Stimulated activated CD8-positive, alpha-beta memory T cell treated with anti-CD3 and anti-CD28 coated beads, Interleukin-15, amount 100 ng/mL, for 4 hours (primary cell): ENCODE data around the gene STAP2.

Experiments
- DNase-seq, 2 donors: peaks; one replicate each; pipeline ENCODE4 v3.0.0-alpha.2; 2020; ENCODE audit warnings: low read depth in 2 of 2

The STAP2 gene

DNA sequence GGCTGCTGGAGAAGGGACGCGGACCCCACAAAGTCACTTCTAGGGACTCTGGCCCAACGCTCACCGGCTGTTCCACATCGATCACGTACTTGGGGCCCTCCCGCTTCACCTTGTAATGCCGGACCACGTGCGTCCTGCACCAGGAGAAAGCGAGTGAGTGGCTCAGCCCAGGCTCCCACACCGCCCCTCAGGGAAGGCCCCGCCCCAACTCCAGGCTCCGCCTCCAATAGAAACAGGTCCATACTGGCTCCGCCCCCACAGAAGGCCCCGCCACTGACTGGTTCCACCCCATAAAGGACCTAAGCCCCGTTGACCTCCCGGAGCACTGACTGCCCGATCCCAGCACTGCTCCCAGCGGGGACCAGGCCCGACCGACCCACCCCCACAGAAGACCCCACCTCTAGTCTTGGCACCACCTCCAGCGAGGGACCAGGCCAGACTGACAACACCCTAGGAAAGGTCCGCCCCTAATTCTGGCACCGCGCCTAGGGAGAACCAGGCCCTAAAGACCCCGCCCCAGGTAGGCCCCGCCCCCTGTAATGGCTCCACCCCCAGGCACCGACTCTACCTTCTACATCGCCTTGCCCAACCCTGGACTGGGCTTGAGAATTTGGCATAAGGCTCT lies 11.3 kb downstream of the STAP2 start:
- DNase-seq = peak; percentile 41 to 57

DNA sequence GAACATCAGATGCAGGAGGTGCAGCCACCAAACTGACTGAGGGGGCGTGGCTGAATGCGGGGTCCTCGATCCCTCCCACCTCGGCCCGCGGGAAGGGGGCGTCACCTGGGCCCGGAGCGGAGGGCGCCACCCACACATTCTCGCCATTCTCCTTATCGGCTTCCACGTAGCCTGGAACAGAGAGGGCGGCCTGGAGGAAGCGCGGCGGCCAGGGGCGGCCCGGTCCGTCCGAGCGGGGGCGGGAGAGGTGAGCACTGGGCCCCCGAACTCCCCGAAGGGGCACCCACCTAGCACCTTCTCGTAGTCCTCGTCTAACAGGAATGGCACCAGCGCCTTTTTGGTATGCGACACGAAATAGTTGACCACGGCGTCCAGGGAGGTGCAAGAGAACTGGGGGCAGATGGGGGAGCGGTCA lies 11.8 kb downstream of the STAP2 start:
- no peak for DNase-seq

DNA sequence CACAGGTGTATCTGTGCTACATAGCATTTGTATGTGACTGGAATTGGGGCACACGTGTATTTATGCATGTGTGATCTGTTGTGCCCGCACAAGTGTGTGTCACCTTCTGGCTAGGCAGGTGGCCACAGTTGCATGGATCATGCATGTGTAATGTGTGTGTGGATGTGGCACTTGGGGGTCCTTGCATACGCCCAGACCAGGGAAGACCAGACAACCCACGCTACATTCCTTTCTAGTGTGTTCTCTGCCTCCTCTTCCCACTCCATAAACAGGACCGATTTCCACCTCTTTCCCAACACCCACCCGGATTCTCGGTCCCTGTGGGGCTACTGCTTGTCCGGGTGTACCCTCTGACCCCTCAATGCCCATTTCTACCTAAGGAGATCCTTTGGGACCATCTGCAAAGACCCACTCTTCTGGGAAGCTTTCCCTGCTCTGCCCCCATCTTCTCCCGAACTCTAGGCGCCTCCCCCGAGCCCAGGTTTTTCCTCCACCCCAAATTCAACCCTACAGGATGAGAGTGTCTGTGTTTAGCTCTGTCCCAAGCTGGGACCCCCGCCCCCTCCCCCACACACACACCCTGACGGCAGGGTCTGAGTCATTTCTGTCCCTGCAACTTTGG lies 12.3 kb downstream of the STAP2 start:
- DNase-seq = no peak

DNA sequence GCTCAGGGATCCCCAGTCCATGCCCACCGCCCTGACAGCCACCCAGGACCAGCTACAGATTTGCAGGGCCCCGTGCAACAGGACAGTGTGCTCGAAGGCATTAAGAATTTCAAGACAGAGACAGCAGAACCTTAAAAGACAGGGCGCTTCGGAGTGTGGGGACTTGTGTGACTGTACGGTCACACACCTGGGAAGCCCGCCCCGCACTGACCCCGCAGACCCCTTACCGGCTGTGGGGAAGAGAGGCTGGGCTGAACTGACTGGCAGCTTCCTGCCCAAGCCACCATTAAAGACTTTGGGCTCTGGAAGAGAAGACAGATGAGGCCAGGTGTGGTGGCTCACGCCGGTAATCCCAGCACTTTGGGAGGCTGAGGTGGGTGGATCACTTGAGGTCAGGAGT lies 14.4 kb downstream of the STAP2 start:
- DNase-seq = no peak

DNA sequence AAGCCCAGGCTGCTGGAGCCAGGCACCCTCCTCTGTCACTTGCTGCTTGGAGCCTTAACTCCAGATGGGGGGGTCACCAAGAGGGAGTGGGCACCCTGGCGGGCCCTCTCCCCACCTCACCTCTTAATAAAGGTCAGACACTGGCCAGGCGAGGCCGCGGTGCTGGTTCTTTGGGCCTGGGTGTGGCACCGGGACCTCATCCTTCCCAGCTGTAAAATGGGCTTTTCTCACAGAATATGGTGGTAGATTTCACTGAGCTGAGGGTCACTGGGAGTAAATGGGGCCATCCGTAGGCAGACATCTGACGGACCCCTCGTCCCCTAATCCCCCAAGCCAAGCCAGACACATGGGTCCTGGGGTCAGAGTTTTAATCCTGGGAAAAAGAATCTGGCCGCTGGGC lies 14.9 kb downstream of the STAP2 start:
- DNase-seq = no peak

DNA sequence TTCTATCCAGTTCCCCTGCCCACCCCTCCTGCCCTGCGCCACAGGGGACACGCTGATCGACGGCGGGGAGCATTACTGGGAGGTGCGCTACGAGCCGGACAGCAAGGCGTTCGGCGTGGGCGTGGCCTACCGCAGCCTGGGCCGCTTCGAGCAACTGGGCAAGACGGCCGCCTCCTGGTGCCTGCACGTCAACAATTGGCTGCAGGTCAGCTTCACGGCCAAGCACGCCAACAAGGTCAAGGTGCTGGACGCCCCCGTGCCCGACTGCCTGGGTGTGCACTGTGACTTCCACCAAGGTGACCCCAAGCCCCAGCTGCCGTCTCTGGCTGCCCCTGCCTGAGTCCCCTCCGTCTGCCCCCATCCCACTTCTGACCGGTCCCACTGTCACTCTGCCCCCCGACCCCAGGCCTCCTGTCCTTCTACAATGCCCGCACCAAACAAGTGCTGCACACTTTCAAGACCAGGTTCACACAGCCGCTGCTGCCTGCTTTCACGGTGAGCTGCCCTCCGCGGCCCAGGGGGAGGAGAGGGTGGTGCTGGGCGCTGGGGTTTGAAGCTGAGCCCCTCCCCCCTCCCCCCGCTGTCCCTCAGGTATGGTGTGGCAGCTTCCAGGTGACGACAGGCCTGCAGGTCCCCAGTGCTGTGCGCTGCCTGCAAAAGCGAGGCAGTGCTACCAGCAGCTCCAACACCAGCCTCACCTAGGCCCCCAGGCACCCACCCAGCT lies 15.5 kb downstream of the STAP2 start:
- no peak for DNase-seq

DNA sequence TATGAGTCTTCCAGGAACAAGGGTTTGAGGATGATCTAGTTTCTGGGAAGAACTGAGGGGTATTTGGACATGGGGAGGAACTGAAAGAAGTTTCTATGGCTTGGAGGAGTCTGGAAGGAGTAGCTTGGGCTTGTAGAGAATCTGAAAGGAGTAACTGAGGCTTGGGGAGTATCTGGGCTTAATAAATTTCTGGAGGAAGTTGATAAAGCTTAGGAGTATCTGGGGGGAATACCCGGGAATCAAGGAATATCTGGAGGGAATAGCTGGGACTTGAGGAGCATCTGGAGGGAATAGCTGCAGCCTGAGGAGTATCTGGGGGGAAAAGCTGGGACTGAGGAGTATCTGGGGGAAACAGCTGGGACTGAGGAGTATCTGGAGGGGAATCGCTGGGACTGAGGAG lies 18.2 kb downstream of the STAP2 start:
- DNase-seq = no peak

DNA sequence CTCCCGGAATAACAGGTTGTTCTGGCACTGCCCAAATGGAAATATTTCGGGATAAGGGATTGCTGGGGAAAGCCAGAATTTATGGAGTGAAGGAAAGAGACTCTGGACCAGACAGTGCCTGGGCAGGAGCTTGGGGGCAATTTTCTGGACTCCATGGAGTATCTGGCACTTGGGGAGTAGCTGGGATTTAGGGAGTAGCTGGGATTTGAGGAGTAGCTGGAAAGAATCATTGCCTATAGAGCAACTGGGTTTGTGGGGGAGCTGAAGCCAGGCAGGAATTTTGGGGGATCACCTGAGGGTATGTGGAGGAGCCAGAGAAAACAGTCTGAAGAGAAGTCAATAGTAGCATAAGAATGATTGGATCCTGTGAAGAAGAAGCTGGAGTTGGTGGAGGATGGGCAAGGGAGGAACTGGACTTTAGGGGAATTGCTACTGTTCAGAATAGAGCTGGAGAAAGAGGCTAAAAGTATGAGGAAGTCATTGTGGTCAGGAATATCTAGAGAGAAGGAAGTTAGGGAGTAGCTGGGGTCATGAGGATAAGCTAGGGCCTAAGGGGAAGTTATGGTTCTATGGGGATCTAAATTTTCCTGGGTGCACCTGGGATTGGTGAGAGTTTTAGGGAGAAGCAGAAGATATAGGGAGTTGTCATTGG lies 19.4 kb downstream of the STAP2 start:
- no peak for DNase-seq

DNA sequence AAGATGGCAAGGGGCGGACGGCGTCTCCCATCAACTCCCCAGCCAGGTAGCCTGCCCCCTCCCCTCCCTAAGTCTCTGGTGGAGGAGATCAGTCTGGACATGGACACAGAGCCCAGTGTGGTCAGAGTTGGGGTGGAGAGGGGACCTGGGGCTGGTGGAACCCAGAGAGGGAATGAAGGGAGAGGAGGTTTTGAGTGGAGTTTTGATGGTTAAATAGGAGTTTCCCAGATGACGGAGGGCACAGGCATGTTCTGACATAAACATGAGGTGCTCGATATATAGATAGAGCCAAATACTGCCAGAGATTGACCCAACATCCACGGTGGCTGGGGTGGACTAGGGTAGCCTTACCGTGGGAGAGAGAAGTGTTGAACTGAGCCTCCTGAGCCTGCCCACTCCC lies 20.2 kb downstream of the STAP2 start:
- DNase-seq = no peak

DNA sequence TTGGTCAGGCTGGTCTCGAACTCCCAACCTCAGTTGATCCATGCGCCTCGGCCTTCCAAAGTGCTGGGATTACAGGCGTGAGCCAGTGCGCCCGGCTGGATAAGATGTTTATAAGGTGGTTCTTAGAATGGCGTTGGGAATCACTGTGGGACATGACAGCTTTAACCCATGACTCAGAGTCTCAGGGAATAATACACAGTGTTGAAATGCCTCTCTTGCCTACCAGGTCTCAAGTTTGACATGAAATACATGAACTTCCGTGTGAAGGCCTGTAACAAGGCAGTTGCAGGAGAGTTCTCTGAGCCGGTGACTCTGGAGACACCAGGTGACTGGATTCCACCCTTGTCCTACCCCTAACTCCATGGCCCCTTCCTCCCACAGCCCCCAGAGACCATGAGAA lies 21.7 kb downstream of the STAP2 start:
- DNase-seq = no peak

DNA sequence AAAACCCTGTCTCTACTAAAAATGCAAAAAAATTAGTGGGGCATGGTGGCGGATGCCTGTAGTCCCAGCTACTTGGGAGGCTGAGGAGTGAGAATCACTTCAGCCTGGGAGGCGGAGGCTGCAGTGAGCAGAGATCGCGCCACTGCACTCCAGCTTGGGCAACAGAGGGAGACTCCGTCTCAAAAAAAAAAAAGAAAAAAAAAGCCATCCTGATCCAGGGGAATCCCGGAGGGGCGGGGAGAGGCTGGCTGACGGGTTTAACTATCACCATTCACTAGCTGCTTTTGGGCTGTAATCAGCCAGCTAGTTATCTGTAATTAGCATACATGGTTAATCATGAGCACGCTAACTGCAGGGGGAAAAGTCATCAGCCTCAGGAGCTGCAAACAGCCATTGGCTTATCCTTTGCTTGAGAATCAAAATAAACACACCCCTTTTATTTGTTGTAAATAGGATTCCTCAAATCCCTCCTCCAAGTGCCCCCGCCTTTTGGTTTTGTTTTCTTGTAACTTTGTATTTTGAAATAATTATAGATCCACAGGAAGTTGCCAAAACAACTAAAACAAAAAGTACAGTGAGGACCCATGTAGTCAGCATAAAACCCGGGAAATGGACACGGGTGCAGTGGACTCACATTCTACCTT lies 24.7 kb downstream of the STAP2 start:
- DNase-seq = no peak

DNA sequence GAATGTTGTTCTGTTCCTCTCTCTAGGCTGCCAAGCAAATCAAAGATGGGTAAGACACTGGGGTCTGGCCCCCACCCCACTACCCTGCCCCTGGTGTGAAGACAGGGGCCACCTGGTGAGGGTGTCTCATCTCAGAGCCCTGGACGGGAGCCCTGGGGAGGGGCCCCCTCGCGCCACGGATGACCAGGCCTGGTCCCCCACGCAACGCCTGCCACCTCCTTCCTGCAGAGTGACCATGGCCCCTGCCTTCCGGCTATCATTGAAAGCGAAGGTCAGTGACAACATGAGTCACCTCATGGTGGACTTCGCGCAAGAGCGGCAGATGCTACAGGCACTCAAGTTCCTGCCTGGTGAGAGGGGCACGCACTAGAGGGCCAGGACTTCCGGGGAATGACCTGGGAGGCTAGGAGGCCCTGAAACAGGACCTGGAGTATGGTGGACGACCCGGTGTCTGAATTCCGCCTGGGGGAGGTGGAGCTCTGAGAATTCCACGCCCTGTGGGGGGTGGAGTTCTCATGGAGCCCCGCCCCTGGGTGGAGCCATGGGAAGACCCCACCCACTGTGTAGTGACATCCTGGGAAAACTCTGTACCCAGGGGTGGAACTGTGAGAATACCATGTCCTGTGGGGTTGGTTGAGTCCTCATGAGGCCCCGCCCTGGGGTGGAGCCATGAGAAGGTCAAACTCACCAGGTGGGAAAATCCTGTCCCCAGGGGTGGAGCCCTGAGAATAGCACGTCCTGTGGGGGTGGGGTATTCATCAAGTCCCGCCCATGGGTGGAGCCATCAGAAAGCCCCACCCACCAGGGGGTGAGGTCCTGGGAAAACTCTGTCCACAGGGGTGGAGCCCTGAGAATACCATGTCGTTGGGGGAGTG lies 28.1 kb downstream of the STAP2 start:
- DNase-seq = no peak

DNA sequence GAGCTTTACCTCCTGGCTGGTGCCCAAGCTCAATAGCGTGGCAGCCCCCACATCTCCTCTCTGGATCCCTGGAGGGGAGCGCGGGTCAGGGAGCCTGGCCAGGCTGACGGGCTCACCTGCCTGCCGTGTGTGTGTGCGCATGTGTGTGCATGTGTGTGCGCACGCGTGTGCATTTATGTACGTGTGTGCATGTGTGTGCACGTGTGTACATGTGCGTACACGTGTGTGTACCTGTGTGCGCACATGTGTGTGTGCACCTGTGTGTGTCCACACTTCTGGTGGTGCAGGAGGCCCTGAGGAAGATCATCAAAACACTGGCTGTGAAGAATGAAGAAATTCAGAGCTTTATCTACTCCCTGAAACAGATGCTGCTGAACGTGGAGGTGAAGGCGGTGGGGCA lies 33.0 kb downstream of the STAP2 start:
- no peak for DNase-seq

DNA sequence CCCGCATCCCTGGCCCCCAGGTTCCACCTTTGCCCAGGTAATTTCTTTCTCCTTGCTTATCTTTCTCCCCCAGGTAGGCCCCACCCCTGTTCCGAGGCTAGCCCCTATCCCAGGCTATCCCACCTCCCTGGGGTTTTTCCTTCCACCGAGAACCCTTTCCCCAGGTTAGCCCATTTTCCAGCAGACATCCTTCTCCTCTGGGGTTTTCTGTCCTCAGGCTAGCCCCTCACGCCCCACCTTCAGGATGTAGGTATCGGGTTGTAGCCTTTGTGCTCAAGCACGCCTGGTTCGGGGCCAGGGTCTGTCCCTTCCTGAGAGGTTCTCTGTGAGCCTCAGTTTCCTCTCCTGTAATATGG lies 33.4 kb downstream of the STAP2 start:
- no peak for DNase-seq

DNA sequence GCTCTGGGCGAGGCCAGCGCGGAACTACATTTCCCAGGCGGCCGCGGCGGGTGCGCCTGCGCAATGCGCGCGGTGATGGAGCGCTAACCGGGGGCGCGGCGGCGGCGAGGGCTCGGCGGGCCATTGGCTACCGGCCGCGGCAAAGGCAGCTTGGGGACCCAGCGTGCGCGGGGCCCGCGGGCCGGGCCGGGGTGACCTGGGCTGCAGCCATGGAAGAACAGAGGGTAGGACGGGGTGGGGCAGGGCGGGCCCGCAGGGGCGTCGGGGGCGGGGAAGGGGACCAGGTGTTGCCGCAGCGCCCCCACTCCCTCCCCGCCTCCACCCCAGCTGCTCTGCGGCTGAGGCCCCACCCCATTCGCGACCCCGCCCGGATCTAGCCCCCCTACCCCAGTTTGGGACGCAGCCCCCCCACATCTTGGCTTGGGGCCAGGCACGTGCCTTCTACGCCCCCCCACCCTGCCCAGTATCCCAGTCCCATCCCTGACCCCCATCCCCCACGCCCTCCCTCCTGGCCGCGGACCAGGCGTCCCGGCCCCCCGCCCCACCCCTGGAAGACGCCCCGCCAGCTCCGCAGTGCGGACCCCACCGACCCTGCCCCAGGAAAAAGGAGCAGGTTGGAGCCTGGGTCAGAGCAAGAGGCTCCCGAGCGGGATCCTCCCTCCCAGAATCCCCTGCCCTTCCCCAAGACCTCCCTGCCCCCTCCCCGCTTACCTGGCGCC lies 33.9 kb downstream of the STAP2 start, which contains the start of gene FSD1:
Gene FSD1, plus strand, starts transcription at position 61 of the 719 bp plus-strand sequence. Its CDS starts 149 bp downstream, at position 210.
- DNase-seq = peak; percentile 30 to 38

DNA sequence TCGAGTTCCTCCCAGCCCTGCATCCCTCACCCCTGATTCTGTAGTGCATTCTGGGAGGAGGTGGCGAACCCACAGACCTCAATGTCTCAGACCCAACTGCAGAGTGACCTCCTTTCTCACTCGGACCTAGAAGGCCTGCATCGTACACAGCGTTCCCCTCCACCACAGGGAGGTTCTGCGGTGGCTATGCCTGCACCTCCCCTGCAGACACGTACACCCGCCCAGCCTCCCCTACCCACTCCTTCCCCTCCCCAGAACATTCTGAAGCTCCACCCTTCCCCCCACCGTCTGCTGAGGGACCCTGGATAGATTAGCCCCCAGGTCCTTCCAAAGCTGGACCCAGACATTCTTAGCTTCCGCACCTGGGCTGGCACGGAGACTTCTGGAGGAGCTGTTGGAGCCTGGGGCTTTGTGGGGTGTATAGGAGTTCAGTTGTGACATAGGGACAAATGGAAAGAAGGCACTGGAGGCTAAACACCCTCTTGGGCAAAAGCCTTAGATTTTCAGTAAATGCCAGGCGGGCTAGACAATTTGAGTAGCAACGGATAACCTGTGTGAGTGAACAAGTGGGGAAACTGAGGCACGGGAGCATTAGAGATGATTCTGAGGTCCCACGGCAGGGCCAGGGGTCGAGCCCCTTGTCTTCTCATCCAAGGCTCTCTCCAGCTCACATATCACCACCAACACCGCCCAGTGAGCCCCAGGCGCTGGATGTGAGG lies 34.6 kb downstream of the STAP2 start:
- peak in 1 of 2 donors; percentile 3 for DNase-seq

DNA sequence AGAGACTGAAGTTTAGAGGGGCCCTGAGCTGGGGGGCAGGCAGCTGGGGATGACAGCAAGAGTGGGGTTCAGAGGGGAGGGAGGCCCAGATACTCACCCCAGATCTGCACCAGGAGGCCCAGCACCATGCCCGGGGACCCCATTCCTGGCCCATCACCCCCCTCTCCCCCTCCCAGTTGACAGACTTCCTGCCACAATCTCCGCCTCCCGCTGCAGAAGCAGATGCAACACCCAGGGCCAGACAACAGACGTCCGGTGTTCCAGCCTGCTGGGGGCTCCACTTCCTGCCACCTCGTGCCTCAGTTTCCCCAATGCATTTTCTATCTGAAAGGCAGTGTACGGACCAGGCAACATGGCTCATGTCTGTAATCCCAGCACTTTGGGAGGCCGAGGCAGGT lies 36.4 kb downstream of the STAP2 start, which contains the start of gene TMIGD2:
Gene TMIGD2, minus strand, starts transcription at position 147 of the 398 bp plus-strand sequence. Its CDS starts 4 bp downstream, at position 143.
- DNase-seq = no peak

DNA sequence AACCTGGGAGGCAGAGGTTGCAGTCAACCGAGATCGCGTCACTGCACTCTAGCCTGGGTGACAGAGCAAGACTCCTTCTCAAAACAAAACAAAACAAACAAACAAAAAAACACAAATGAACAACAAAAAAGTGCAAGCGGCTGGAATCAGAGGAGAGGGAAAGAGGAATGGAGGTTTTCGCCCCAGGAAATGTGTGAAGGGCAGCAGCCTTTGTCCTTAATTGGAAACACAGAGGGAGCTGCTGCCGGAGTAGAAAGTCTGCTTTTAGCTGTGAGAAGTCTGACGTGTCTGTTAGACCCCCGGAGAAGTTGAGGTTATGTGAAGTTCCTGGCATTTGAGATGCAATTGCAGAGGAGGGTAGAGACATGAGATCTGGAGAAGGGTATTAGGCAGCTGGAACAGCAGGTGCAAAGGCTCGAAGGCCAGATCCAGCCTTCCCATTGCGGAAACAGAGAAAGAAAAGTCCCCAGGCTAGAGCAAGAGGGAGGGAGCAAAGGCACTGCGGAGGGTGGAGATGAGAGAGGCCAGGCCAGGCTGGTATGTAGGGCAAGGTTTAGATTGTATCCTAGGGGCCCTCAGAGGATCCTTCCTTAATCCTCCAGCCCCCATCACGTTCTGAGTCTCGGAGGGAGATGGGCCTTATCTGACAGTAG lies 36.9 kb downstream of the STAP2 start:
- DNase-seq = no peak

DNA sequence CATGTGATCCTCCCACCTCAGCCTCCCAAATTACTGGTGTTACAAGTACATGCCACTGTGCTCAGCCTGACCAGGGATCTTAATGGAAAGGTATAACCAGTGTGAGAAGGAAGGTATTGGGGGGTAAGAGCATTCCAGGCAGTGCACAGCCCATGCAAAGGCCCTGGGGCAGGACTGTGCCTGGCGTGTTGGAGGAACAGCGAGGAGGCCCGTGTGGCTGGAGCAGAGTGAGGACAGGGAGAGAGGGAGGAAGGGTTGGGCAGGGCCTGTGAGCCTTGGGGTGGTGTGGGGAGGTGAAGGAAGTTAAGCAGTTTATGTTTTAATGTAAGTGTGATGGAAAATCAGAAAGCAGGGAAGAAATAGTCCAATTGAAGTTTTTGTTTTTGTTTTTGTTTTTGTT lies 38.0 kb downstream of the STAP2 start:
- DNase-seq = no peak
